Tibial nerve (tissue), 4 donors: ENCODE data around the gene C3orf18.

ENCODE experiments used
- CTCF ChIP-seq, 5 experiments: fragments of 200-600 bp in 3 of 5; fragments of 450-650 bp in 2 of 5; sonication (generic) in 3 of 5; IDR thresholded peaks; one replicate each; pipeline ENCODE4 v1.5.1; 2016 to 2019; ENCODE audit warnings: antibody characterized with exemption in 5 of 5, mild to moderate bottlenecking in 3 of 5, moderate library complexity in 2 of 5
- EP300 ChIP-seq, 2 donors: sonication (generic); formaldehyde crosslinking; IDR thresholded peaks; one replicate each; pipeline ENCODE4 v1.6.1; 2017; ENCODE audit warnings: antibody characterized with exemption in 2 of 2, mild to moderate bottlenecking in 1 of 2

- TF ChIP-seq CTCF (IDR thresholded peaks at IDR 0.05) (no peak), EP300 (IDR thresholded peaks at IDR 0.05) (no peak)
Measured at GRCh38 chr3:50567011-50567385, 549 bp downstream of the C3orf18 start.
